NOMO-1 treated with DMSO at 0.1 percent for 48 hours (cell line): ENCODE data around the gene DSCAM.

ENCODE experiments used
- DNase-seq: peaks from one replicate; lab custom pipeline; 2025; ENCODE audit not compliant: unreplicated experiment; lab: John Stamatoyannopoulos, UW

DSCAM gene

DNA sequence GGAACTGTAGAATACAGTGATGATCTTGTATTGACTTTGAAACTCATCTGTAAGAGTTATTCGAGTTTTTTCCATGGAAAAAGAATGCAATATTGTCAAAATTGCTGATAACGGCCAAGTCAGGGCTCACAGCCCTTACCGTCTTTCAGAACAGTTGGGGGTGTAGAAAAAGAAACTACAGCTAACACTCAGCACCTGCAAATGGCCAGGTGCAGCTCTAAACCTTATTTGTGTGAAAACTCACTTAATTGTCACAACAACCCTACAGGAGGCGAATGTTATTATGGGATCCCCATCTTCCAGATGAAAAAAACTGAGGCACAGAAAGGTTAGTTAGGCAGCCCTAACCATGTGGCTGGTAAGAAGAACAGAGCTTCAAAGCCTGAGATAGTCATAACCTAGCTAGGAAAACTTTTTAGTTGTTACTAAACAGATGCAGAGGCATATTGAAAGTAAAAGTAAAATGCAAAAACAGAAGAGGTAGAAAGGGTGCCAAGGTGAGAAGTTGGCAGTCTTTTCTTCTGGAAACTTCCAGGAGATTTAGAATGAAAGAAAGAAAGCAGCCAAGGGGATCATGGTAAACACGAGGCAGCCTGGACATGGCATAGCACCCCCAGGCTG is 76.4 kb downstream of the DSCAM start:
- no peak for DNase-seq

- no peak for DNase-seq
These were observed 77.7 kb downstream of the DSCAM start for GRCh38 chr21:40769231-40769630.

- no peak for DNase-seq
These were observed 78.9 kb downstream of the DSCAM start for GRCh38 chr21:40768056-40768455.

- no peak for DNase-seq
These were observed 80.6 kb downstream of the DSCAM start for GRCh38 chr21:40766381-40766780.

DNA sequence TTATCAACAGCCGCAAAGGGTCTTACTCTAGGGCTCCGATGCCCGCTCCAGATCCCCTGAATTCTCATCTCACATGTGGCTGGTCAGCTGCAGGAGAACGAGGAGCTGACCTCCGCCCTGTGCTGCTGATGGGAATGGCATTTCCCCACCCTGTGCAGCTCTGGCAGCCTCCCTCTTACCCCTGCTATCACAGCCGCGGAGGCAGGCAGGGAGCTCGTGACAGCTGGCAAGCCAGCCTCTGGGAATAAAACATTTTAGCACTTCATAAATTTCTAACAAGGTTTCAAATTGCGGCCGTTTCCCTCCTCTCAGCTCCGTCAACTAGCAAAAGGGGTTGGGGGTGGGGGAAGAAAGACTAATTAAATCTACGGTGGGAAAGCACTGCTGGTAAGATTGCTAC is 81.1 kb downstream of the DSCAM start:
- no peak for DNase-seq

DNA sequence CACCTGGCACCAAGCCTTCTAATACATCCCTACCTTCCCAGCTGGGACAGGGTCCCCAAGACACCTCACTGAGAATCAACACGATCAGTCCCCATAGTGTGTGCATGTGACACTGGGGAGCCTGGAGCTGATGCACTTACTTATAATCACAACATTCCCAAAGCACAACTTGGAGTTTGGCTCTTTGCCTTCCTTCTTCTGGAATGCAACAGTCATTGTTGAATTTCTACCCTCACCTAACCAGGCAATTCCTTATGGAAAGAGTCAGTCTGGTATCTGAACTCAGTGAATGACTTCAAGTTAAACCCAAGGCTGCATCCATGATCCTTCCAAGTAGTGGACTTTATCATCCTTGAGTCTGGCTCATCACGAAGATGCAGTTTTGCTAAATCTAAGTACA is 86.1 kb downstream of the DSCAM start:
- no peak for DNase-seq

GRCh38 chr21:40759061-40759460 is 87.9 kb downstream of the DSCAM start:
- no peak for DNase-seq

- DNase-seq, result no peak
These were observed 89.6 kb downstream of the DSCAM start for GRCh38 chr21:40757366-40757765.

DNA sequence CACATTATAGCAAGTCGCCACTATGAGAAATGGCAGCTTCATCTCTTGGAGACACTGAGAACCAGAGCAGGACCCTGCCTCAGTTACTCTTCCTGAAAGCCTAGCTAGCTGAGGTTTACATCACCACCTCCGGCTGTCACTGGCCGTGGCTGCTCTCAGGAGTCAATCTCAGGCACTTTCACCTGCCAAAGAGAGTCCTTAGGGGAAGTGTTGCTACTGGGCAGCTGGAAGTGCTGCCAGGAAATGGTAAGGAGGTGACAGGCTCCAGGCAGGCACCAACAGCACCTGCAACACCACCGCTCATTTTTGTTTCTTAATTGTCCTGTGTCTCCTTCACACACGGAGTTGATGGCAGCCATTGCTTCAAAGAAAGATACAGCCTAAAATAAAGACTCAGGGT is 92.5 kb downstream of the DSCAM start:
- DNase-seq, result no peak

GRCh38 chr21:40753756-40754155 is 93.2 kb downstream of the DSCAM start:
- DNase-seq, result no peak

DNA sequence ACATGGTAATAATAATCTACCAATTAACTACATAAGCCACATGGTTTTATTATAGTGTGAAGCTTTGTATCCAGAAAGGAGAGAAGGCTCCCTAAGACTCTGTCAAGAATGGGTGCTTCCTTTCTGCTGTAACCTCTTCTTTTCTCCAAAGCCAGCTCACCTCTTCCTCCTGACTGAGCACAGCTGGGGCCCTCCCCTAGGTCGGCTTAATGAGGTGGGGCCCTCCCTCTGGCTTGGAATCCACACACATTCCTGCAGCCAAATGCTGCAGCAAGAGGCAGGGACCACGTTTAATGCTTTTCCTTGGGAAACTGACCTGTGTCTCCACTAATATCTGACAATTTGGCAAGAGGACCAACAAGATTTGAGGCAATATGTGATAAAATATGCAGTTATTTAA is 94.8 kb downstream of the DSCAM start:
- DNase-seq, result no peak

DNA sequence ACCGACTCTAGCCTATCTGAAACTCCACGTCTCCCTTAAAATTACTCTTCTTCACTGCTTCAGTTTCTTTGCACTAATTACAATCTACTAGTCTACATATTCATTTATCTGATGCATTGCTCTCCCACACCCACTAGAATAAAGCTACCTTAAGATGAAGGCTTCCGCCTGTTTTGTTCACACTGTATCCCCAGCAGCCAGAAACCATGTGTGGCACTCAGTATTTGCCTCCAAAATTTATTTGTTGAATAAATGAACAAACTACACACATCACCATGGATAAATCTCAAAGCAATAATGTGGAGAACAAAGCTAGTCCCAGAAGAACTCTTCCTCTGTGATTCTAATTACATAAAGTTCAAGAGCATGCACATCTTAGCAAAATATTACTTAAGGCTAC is 95.7 kb downstream of the DSCAM start:
- DNase-seq, result no peak

DNA sequence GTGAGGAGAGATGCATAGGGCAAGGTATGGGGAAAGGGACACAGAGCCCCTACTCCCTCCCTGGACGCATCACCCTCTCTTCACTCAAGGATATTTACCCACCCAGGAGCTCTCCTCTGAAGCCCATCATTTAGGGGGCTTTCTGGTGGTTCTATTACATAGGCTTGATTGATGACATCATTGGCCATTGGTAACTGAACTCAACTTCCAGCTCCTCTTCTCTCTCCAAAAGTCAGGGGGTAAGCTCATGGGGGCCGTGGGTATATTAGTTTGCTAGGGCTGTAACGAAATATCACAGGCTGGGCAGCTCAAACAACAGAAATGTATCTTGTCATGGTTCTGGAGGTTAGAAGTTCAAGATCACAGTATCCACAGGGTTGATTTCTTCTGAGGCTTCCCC is 110.8 kb downstream of the DSCAM start:
- DNase-seq, result no peak

- no peak for DNase-seq
These were observed 113.9 kb downstream of the DSCAM start for GRCh38 chr21:40733024-40733397.

GRCh38 chr21:40732253-40733023 is 114.5 kb downstream of the DSCAM start:
- DNase-seq, result no peak

- DNase-seq, result no peak
These were observed 115.8 kb downstream of the DSCAM start for GRCh38 chr21:40731206-40731605.

GRCh38 chr21:40730426-40730800 is 116.5 kb downstream of the DSCAM start:
- DNase-seq, result no peak

GRCh38 chr21:40729761-40730425 is 117.1 kb downstream of the DSCAM start:
- DNase-seq, result no peak

DNA sequence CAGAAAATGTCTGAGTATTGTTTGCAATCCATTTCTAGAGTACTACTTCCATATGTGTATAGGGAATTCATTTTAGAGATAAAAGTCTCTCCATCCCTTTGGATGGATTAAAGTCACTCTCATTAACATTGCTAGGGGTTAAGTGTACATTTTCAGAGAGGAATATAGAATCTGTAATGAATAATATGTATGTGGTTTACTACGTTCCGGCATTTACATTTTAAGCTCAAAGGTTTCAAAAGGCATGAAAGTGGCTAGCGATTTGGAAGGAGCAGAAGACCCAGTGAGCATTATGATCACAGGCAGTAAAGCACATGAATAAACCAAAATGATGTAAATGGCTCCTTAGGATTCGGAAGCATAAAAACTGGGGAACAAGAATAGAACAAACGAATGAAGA is 123.0 kb downstream of the DSCAM start:
- no peak for DNase-seq

GRCh38 chr21:40723317-40723716 is 123.6 kb downstream of the DSCAM start:
- no peak for DNase-seq

DNA sequence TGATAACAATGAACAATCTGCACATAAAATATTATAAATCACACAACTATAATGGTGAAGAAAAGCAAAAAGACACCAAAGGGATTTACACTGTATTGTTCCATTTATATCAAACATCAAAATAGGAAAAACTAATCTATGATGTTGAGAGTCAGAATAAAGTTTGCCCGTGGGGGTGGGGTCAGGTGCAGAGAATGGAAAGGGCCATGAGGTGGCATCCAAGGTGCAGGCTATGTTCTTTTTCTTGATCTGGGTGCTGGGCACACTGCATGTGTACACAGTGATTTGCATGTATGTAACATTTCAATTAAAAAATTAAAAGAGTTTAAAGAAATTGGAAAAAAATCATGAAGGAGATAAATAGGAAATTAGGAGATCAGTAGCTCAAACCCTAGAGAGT is 127.3 kb downstream of the DSCAM start:
- DNase-seq, result no peak

DNA sequence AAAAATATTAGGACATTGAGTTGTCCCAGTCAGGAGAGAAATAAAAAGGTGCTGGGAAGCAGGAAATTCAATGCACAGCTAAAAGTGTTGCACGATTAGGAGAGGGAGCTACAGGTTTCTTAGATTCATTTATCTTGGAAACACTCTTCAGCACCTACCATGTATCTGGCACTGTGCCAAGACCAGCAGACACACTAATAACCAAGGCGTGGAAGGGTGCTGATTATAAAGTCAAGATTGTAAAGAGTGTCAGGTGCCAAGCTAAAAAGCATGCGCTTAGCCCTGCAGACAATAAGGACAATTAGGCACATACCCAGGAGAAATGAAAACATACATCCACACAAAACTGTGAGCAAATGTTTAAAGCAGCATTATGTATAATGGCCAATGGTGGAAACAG is 129.9 kb downstream of the DSCAM start:
- no peak for DNase-seq
